ENCODE measurements around the gene VPS37D.

GRCh38 chr7:73719806-73720169 lies 52.2 kb downstream of the VPS37D start:
- no peak for TF ChIP-seq SPI1 (IDR thresholded peaks at IDR 0.05; ENCODE audit: borderline replicate concordance, insufficient read depth, low read depth, low read length)
- TF ChIP-seq SP1 (IDR thresholded peaks at IDR 0.05; ENCODE audit: low read depth, low read length), result no peak
- no peak for TF ChIP-seq E2F4 (IDR thresholded peaks at IDR 0.05; ENCODE audit: low read depth, low read length)
- no peak for TF ChIP-seq EZH2 (IDR thresholded peaks at IDR 0.05; ENCODE audit: borderline replicate concordance, control insufficient read depth, low read depth, low read length)
- TF ChIP-seq ZNF217 (IDR thresholded peaks at IDR 0.05), result no peak
- TF ChIP-seq TARDBP (IDR thresholded peaks at IDR 0.05; ENCODE audit: borderline replicate concordance), result no peak
- no peak for TF ChIP-seq ZNF274 (IDR thresholded peaks at IDR 0.05; ENCODE audit: insufficient read depth, insufficient read length)
- no peak for TF ChIP-seq RBBP5 (conservative IDR thresholded peaks at IDR 0.05)
- no peak for TF ChIP-seq POLR2AphosphoS5 (IDR thresholded peaks at IDR 0.05; ENCODE audit: low read length)
- TF ChIP-seq DPF2 (IDR thresholded peaks at IDR 0.05), result no peak

Measured in GM12878 (cell line).